DMS79 treated with DMSO at 0.1 percent for 48 hours (cell line): ENCODE data around the gene MESP2.
A peak's percentile ranks its signal among the peaks of the same experiment; 100 is the strongest.

Experiments used
- DNase-seq: peaks from one replicate; lab custom pipeline; 2025; lab: John Stamatoyannopoulos, UW

MESP2 gene

GRCh38 chr15:89776274-89777072 lies at the start of gene MESP2:
MESP2 (plus strand) TSS chr15:89776332; CDS start chr15:89776358, 26 bp downstream.
- DNase-seq = peak; percentile 2

- DNase-seq = no peak
Measured at GRCh38 chr15:89728254-89728653, 47.9 kb upstream of the MESP2 start.

GRCh38 chr15:89731275-89731674 lies 44.9 kb upstream of the MESP2 start:
- DNase-seq = no peak

- no peak for DNase-seq
Measured at GRCh38 chr15:89732451-89733172, 43.5 kb upstream of the MESP2 start.

- no peak for DNase-seq
Measured at GRCh38 chr15:89735773-89736172, 40.4 kb upstream of the MESP2 start.

- DNase-seq = peak; percentile 68
Measured at GRCh38 chr15:89740137-89740536, 36.0 kb upstream of the MESP2 start.

- DNase-seq = no peak
Measured at GRCh38 chr15:89743011-89743410, 33.1 kb upstream of the MESP2 start.

GRCh38 chr15:89743594-89743993 lies 32.5 kb upstream of the MESP2 start:
- DNase-seq = no peak

- no peak for DNase-seq
Measured at GRCh38 chr15:89745131-89745530, 31.0 kb upstream of the MESP2 start.

GRCh38 chr15:89745768-89746167 lies 30.4 kb upstream of the MESP2 start:
- no peak for DNase-seq

GRCh38 chr15:89746386-89746780 lies 29.7 kb upstream of the MESP2 start:
- no peak for DNase-seq

- no peak for DNase-seq
Measured at GRCh38 chr15:89747708-89748682, 28.1 kb upstream of the MESP2 start.

GRCh38 chr15:89749054-89749453 lies 27.1 kb upstream of the MESP2 start:
- DNase-seq = no peak

- DNase-seq = no peak
Measured at GRCh38 chr15:89749526-89749925, 26.6 kb upstream of the MESP2 start.

GRCh38 chr15:89749951-89750559 lies 26.1 kb upstream of the MESP2 start:
- peak; percentile 43 for DNase-seq

- DNase-seq = peak; percentile 63
Measured at GRCh38 chr15:89750560-89751542, 25.3 kb upstream of the MESP2 start, which contains the start of gene MESP1. MESP1 (minus strand) TSS chr15:89751249; CDS start chr15:89751231, 18 bp downstream.

- no peak for DNase-seq
Measured at GRCh38 chr15:89751748-89752147, 24.4 kb upstream of the MESP2 start.

GRCh38 chr15:89753855-89754254 lies 22.3 kb upstream of the MESP2 start:
- DNase-seq = no peak

- no peak for DNase-seq
Measured at GRCh38 chr15:89754361-89755154, 21.6 kb upstream of the MESP2 start.

- DNase-seq = no peak
Measured at GRCh38 chr15:89755701-89756100, 20.4 kb upstream of the MESP2 start.
